Measurements from ENCODE around the gene AMDHD2. TPM values are rescaled to one million over a fixed set of nuclear protein-coding genes. Genes with fewer than 3 reads are reported as not detected.
A peak's percentile ranks its signal among the peaks of the same experiment; 100 is the strongest.

AMDHD2 gene
- polyA plus RNA-seq, 1 experiment, result 15.9 TPM

DNA sequence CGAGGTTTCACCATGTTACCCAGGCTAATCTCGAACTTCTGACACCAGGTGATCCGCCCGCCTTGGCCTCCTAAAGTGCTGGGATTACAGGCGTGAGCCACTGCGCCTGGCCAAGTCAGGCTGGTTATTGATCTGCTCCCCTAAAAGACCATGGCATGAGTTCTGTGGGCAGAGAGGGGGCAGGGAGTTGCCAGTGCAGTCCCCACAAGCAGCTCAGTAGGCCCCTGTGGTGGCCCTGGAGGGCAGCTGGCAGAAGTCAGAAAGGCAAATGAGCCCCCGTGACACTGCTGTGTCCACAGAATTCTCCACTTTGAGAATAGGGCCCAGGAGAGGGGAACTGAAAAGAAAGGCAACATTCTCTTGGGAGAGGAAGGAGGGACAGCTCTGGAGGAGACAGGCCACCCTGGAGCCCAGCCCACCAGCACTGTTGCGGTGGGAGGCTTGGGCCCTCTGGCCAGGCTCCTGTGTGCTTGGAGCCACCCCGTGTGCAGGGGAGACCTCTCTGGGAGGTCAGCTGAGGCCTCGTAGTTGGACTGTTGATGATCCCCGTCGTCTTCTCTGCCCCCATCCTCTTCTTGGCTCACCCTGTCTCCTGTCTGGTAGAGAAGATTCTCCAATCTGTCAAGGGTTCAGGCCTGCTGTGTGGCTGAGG lies 2.1 kb upstream of the AMDHD2 start:
- POLR2A ChIA-PET, result interaction anchor here (0.6 kb wide), 1 partner anchor 205 kb away, joined by 7 read pairs; no protein-coding TSS in a partner anchor
- Histone ChIP-seq H3K27me3 (ENCODE audit: control insufficient read depth, insufficient read depth, low read length) (no peaks in the 10 kb centered on the region), H3K4me3 (ENCODE audit: low read depth, low read length) (no peak overlapping the region), H3K36me3 (ENCODE audit: control insufficient read depth, insufficient read depth, low read length) (peaks cover 7% of the 10 kb centered on the region)
- no peak for DNase-seq (ENCODE audit: low read depth)
- TF ChIP-seq, protein P1, sequence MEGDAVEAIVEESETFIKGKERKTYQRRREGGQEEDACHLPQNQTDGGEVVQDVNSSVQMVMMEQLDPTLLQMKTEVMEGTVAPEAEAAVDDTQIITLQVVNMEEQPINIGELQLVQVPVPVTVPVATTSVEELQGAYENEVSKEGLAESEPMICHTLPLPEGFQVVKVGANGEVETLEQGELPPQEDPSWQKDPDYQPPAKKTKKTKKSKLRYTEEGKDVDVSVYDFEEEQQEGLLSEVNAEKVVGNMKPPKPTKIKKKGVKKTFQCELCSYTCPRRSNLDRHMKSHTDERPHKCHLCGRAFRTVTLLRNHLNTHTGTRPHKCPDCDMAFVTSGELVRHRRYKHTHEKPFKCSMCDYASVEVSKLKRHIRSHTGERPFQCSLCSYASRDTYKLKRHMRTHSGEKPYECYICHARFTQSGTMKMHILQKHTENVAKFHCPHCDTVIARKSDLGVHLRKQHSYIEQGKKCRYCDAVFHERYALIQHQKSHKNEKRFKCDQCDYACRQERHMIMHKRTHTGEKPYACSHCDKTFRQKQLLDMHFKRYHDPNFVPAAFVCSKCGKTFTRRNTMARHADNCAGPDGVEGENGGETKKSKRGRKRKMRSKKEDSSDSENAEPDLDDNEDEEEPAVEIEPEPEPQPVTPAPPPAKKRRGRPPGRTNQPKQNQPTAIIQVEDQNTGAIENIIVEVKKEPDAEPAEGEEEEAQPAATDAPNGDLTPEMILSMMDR (IDR thresholded peaks at IDR 0.05; ENCODE audit: insufficient read depth, low read depth, low read length), result no peak
- CTCF ChIA-PET, result no interaction called here

DNA sequence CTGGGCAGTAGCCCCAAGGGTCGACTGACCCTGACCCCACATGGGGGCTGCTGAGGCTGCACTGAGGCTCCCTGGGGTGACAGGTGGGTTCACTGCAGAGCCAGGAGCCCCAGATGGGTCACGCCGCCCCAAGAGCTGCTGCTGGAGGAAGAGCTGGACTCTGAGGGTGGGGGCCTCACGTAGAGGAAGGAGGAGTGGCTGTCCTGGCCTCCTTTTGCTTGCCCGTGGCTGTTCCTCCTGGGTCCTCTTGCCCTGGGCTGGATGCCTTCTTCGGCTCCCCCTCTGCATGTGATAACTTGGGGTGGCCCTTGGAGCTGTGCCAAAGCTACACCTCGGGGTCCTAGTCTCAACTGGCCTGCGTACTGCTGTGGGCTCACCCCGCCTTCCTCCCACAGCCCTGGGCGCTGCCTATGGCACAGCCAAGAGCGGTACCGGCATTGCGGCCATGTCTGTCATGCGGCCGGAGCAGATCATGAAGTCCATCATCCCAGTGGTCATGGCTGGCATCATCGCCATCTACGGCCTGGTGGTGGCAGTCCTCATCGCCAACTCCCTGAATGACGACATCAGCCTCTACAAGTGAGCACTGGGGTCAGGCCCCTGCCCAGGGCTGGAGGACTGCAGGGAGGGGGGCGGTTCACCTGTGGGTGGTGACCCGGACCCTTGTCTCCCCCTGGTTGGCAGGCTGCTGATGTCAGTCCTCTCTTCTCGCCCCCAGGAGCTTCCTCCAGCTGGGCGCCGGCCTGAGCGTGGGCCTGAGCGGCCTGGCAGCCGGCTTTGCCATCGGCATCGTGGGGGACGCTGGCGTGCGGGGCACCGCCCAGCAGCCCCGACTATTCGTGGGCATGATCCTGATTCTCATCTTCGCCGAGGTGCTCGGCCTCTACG lies 1.1 kb upstream of the AMDHD2 start:
- CTCF ChIA-PET, result interaction anchor here (0.7 to 0.8 kb wide), 2 partner anchors 12 to 31 kb away, joined by 3 read pairs; partner anchors contain the start of gene CEMP1
- Histone ChIP-seq H3K36me3 (ENCODE audit: control insufficient read depth, insufficient read depth, low read length) (peaks cover 11% of the 10 kb centered on the region), H3K27me3 (ENCODE audit: control insufficient read depth, insufficient read depth, low read length) (no peaks in the 10 kb centered on the region), H3K4me3 (ENCODE audit: low read depth, low read length) (no peak overlapping the region)
- TF ChIP-seq, protein P1 (IDR thresholded peaks at IDR 0.05; ENCODE audit: insufficient read depth, low read depth, low read length), result no peak
- POLR2A ChIA-PET, result no interaction called here
- DNase-seq (ENCODE audit: low read depth), result no peak

DNA sequence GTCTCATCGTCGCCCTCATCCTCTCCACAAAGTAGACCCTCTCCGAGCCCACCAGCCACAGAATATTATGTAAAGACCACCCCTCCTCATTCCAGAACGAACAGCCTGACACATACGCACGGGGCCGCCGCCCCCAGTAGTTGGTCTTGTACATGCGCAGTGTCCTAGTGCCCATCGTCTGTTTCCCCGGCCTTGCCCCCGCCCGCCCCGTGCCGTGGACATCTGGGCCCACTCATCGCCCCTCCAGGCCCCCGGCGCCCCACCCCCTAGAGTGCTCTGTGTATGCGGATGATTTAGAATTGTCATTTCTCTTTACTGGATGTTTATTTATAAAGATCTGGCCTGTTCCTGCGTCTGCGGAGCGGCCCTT lies 475 bp upstream of the AMDHD2 start:
- no peak for DNase-seq (ENCODE audit: low read depth)
- Histone ChIP-seq H3K36me3 (ENCODE audit: control insufficient read depth, insufficient read depth, low read length) (peaks cover 16% of the 10 kb centered on the region), H3K4me3 (ENCODE audit: low read depth, low read length) (no peak overlapping the region), H3K27me3 (ENCODE audit: control insufficient read depth, insufficient read depth, low read length) (no peaks in the 10 kb centered on the region)
- TF ChIP-seq, protein P1 (IDR thresholded peaks at IDR 0.05; ENCODE audit: insufficient read depth, low read depth, low read length), result no peak
- ChIA-PET POLR2A (no interaction called here), CTCF (interaction anchor here (0.6 to 0.8 kb wide), 3 partner anchors 8 to 32 kb away, joined by 3 read pairs; partner anchors contain the start of gene CEMP1)

DNA sequence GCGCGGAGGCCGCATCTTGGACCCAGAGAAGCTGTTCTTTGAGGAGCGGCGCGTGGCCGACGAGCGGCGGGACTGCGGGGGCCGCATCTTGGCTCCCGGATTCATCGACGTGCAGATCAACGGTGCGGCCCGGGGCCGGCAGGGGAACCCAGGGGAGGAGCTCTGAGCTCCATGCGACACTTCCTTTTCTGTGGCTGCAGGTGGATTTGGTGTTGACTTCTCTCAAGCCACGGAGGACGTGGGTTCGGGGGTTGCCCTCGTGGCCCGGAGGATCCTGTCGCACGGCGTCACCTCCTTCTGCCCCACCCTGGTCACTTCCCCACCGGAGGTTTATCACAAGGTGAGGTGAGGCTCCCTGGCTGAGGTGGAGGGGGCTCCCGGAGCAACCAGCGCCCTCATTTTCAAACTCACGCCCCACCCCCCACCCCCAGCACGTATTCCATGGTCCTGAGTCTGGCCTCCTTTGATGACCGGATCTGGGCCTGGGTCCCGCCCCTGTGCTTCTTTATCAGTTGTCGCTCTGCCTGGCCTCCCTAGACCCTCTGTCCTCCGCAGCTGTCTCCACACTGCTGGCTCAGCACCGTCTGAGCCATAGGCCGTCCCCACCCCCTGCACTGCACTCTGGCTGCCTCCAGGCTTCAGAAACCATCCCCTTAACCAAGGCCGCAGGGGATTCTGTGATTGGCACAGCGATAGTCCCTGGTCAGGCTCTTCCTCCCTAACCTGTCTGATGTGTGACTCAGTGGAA lies 787 bp downstream of the AMDHD2 start:
- no peak for DNase-seq (ENCODE audit: low read depth)
- Histone ChIP-seq H3K36me3 (ENCODE audit: control insufficient read depth, insufficient read depth, low read length) (peaks cover 18% of the 10 kb centered on the region), H3K4me3 (ENCODE audit: low read depth, low read length) (peak overlapping the region; percentile 63), H3K27me3 (ENCODE audit: control insufficient read depth, insufficient read depth, low read length) (no peaks in the 10 kb centered on the region)
- TF ChIP-seq, protein P1 (IDR thresholded peaks at IDR 0.05; ENCODE audit: insufficient read depth, low read depth, low read length), result no peak
- CTCF ChIA-PET, result interaction anchor here (0.5 kb wide), 1 partner anchor 130 kb away, joined by 3 read pairs; no protein-coding TSS in a partner anchor
- POLR2A ChIA-PET, result interaction anchor here (0.8 kb wide), 1 partner anchor 502 kb away, joined by 3 read pairs; no protein-coding TSS in a partner anchor
